Colonic mucosa (tissue), 4 donors: ENCODE measurements around the gene RNASEH1. TPM values are rescaled to one million over a fixed set of nuclear protein-coding genes. Genes with fewer than 3 reads are reported as not detected.

ENCODE experiments used
- DNase-seq: peaks from one replicate; pipeline ENCODE4 v3.0.0-alpha.2; 2020
- H3K27ac ChIP-seq: fragments of 200-600 bp; one replicate; pipeline ENCODE4 v1.8.0; 2021
- H3K27me3 ChIP-seq: fragments of 200-600 bp; one replicate; pipeline ENCODE4 v1.8.0; 2021
- H3K36me3 ChIP-seq: fragments of 200-600 bp; one replicate; pipeline ENCODE4 v1.8.0; 2021
- H3K4me1 ChIP-seq: fragments of 200-600 bp; one replicate; pipeline ENCODE4 v1.8.0; 2021; ENCODE audit warnings: mild to moderate bottlenecking
- H3K4me3 ChIP-seq: fragments of 200-600 bp; one replicate; pipeline ENCODE4 v1.8.0; 2021
- H3K9ac ChIP-seq, 2 donors: one replicate each; pipeline ENCODE4 v1.7.0; 2013; ENCODE audit warnings: control low read depth in 2 of 2, low read depth in 2 of 2, low read length in 2 of 2
- H3K9me3 ChIP-seq: fragments of 200-600 bp; one replicate; pipeline ENCODE4 v1.8.0; 2021
- intact Hi-C: fragments of 100-400 bp; cut with DNase I; formaldehyde crosslinking; loops from one replicate; pipeline ENCODE4 v1.14.1; 2022
- total RNA-seq, 2 donors: library from RNA; stranded (reverse); fragmentation: NEBNext Ultra II Directional in 1 of 2; extraction: Animal tissue kit (Norgen Biotek cat#: 25700) in 1 of 2; gene quantifications; one replicate each; pipeline ENCODE4 v1.2.1, GENCODE V29; 2021
- TF ChIP-seq, protein P1 (sequence below): fragments of 200-600 bp; IDR thresholded peaks from one replicate; pipeline ENCODE4 v1.8.0; 2022; ENCODE audit warnings: antibody characterized with exemption, mild to moderate bottlenecking
- donor health status: healthy.
- donor health status: DM: no; HTN: no; CAD: no.
- donor health status: DM: no; HTN: no; CAD: no.

RNASEH1 gene
- total RNA-seq, 2 donors from 2014 or later: 13.3 to 18.8 TPM

DNA sequence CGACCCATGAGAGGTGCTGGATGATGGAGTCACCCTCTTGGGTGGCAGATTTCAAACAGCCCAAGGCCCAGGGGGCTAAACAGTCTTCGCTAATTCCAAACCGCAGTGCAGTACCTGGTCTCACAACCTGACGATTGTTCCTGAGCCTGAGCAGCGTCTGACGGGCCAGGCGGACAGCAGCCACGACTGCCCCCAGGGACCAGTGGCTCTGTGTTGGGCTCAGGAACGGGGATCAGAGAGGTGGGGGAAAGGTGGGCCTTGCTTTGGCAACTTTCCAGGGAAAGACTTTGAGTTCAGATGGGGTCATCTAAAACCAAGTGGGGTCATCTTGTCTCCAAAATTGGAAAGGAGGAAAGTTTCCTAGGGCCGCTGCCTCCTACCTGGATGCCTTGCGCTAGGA, 37.3 kb upstream of the RNASEH1 start:
- Histone ChIP-seq H3K27me3 (no peaks in the 10 kb centered on the region), H3K9ac (no peak overlapping the region)
- no peak for DNase-seq

DNA sequence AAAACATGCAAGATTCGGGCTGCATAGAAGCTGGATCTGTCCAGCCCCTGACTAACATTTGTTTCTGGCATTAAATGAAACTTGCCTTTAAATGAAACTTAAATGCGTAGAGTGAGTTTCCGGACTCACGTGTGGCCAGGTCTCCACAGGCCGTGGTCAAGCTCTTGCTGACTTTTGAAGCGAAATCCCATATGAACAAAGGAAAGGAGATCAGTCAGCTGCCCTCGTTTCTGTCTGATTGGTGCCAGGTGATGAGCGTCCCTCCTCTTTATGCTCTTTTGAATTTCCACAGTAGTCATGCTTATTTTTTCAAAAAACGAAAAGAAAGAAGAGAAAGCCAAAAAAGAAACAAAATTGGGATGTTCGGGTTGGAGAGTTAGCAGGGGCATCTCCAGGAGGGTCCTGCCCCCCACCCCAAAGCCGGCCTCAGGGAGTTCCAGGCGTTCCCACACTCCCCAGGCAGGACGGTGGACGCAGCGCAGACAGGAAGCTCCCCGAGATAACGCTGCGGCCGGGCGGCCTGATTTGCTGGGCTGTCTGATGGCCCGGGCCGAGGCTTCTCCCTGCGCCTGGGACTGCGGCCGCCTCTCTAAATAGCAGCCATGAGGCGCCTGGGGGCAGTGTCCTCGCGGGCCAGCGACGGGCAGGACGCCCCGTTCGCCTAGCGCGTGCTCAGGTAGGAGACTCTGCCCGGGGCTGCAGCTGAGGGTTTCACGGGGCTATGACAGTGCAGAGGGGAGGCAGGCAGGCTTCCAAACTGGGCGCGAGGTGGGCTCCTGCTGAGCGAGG, 36.6 kb upstream of the RNASEH1 start, which contains the start of gene COLEC11:
COLEC11 (plus strand) TSS at position 620 of the 789 bp plus-strand sequence. CDS start 9,229 bp downstream, outside the sequence.
- H3K4me1 ChIP-seq: no peaks in the 10 kb centered on the region
- no peaks in the 10 kb centered on the region for H3K9me3 ChIP-seq
- no peak within 1 kb of the TSS for H3K4me3 ChIP-seq
- intact Hi-C loops: no loop called here
- H3K9ac ChIP-seq: no peak within 1 kb of the TSS
- H3K27ac ChIP-seq: no peak within 1 kb of the TSS
- TF ChIP-seq, protein P1, sequence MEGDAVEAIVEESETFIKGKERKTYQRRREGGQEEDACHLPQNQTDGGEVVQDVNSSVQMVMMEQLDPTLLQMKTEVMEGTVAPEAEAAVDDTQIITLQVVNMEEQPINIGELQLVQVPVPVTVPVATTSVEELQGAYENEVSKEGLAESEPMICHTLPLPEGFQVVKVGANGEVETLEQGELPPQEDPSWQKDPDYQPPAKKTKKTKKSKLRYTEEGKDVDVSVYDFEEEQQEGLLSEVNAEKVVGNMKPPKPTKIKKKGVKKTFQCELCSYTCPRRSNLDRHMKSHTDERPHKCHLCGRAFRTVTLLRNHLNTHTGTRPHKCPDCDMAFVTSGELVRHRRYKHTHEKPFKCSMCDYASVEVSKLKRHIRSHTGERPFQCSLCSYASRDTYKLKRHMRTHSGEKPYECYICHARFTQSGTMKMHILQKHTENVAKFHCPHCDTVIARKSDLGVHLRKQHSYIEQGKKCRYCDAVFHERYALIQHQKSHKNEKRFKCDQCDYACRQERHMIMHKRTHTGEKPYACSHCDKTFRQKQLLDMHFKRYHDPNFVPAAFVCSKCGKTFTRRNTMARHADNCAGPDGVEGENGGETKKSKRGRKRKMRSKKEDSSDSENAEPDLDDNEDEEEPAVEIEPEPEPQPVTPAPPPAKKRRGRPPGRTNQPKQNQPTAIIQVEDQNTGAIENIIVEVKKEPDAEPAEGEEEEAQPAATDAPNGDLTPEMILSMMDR: no peak
- no peak for DNase-seq
- H3K36me3 ChIP-seq: no peaks in the 10 kb centered on the region
- no peaks in the 10 kb centered on the region for H3K27me3 ChIP-seq

More for the DNA sequence above, 37.3 kb upstream of the RNASEH1 start:
- Histone ChIP-seq H3K36me3 (no peaks in the 10 kb centered on the region), H3K27ac (no peak overlapping the region), H3K4me1 (no peaks in the 10 kb centered on the region), H3K9me3 (no peaks in the 10 kb centered on the region), H3K4me3 (no peak overlapping the region)
- TF ChIP-seq, protein P1: no peak
- intact Hi-C loops: no loop called here

DNA sequence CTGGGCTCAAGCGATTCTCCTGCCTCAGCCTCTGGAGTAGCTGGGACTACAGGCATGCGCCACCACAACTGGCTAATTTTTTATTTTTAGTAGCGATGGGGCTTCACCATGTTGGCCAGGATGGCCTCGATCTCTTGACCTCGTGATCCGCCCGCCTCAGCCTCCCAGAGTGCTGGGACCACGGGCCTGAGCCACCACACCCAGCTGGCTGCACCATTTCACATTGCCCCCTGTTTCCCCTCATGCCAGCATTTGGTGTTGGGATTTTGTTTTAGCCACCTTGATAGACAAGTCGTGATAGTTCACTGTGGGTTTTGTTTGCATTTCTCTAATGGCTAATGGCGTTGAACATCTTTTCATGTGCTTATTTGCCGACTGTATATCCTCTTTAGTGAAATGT, 31.0 kb upstream of the RNASEH1 start:
- Histone ChIP-seq H3K36me3 (no peaks in the 10 kb centered on the region), H3K4me1 (no peaks in the 10 kb centered on the region), H3K9ac (no peak overlapping the region), H3K27ac (no peak overlapping the region), H3K27me3 (no peaks in the 10 kb centered on the region), H3K4me3 (no peak overlapping the region), H3K9me3 (no peaks in the 10 kb centered on the region)
- no peak for DNase-seq
- TF ChIP-seq, protein P1: no peak
- intact Hi-C loops: no loop called here

DNA sequence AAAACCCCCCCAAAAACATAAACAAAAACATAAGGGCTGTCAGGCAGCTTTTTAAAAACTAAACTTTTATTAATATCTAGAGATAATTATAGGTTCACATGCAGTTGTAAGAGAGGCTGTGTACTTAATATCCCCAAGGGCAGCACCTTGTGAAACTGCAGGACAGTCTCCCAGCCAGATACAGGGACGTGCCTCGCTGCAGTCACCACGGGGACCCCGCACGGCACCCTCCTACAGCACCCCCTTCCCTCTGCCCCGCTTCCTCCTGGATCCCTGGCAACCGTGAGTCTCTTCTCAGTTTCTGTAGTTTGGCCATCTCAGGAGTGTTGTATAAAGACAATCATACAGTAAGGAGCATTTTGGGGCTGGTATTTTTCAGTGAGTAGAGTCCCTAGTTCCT, 30.0 kb upstream of the RNASEH1 start:
- intact Hi-C loops: no loop called here
- DNase-seq: no peak

DNA sequence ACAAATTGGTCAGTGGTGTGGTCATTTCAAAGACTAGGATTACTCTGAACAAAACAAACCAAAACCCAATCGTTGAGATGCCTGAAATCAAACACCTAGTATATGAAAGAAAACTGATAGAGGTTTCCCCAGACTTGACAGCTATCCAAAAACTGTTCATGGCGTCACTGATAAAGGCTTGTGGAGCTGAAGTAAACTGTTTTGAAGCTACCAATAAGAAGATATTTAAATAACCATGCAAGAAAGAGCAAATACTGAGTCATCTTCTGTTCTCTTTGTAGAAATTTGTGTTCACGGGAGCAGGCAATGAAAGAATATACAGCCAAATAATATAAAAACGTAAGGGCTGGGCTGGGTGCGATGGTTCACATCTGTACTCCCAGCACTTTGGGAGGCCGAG, 29.3 kb upstream of the RNASEH1 start:
- no peak for DNase-seq
- TF ChIP-seq, protein P1: no peak
- Histone ChIP-seq H3K4me1 (no peaks in the 10 kb centered on the region), H3K27me3 (no peaks in the 10 kb centered on the region), H3K36me3 (no peaks in the 10 kb centered on the region), H3K27ac (no peak overlapping the region), H3K4me3 (no peak overlapping the region), H3K9ac (no peak overlapping the region), H3K9me3 (no peaks in the 10 kb centered on the region)
- intact Hi-C loops: no loop called here

More for the DNA sequence above, 30.0 kb upstream of the RNASEH1 start:
- Histone ChIP-seq H3K9ac (no peak overlapping the region), H3K9me3 (no peaks in the 10 kb centered on the region), H3K27me3 (no peaks in the 10 kb centered on the region), H3K27ac (no peak overlapping the region), H3K4me3 (no peak overlapping the region), H3K36me3 (no peaks in the 10 kb centered on the region), H3K4me1 (no peaks in the 10 kb centered on the region)
- TF ChIP-seq, protein P1: no peak
